IPS DF 4.7 (cell line): ENCODE data around the gene NBEAL1.
"Not testable (repeated sequence)": the region's sequence is repeated elsewhere in the genome, so short reads cannot be mapped to it uniquely, and the experiment has no call there.

Source experiments
- DNase-seq: peaks from one replicate; pipeline ENCODE4 v3.0.0-alpha.2; 2013; ENCODE audit warnings: low spot score; ENCODE audit errors: extremely low read depth

The NBEAL1 gene

GRCh38 chr2:203014456-203015199, at the start of gene NBEAL1:
Gene NBEAL1 (plus strand): TSS chr2:203014875. CDS start chr2:203016385, 1,510 bp downstream.
- peak; percentile 90 for DNase-seq

- DNase-seq = peak; percentile 5
Observed at GRCh38 chr2:202965810-202966460, 48.7 kb upstream of the NBEAL1 start.

GRCh38 chr2:202969404-202969803, 45.3 kb upstream of the NBEAL1 start:
- not testable (repeated sequence) for DNase-seq

GRCh38 chr2:202976809-202977208, 37.9 kb upstream of the NBEAL1 start:
- no peak for DNase-seq

- DNase-seq = no peak
Observed at GRCh38 chr2:202982779-202983491, 31.7 kb upstream of the NBEAL1 start.

GRCh38 chr2:202989749-202990148, 24.9 kb upstream of the NBEAL1 start:
- no peak for DNase-seq

- DNase-seq = no peak
Observed at GRCh38 chr2:202990501-202990900, 24.2 kb upstream of the NBEAL1 start.

GRCh38 chr2:202997113-202997512, 17.6 kb upstream of the NBEAL1 start:
- DNase-seq = not testable (repeated sequence)

GRCh38 chr2:203002054-203002821, 12.4 kb upstream of the NBEAL1 start:
- no peak for DNase-seq

- DNase-seq = no peak
Observed at GRCh38 chr2:203003716-203004115, 11.0 kb upstream of the NBEAL1 start.

- DNase-seq = no peak
Observed at GRCh38 chr2:203016716-203017115, 2.0 kb downstream of the NBEAL1 start.

- DNase-seq = no peak
Observed at GRCh38 chr2:203018181-203018580, 3.5 kb downstream of the NBEAL1 start.

GRCh38 chr2:203019142-203019541, 4.5 kb downstream of the NBEAL1 start:
- DNase-seq = no peak

- no peak for DNase-seq
Observed at GRCh38 chr2:203021991-203022390, 7.3 kb downstream of the NBEAL1 start.

GRCh38 chr2:203022751-203023150, 8.1 kb downstream of the NBEAL1 start:
- no peak for DNase-seq

GRCh38 chr2:203025592-203025991, 10.9 kb downstream of the NBEAL1 start:
- no peak for DNase-seq

GRCh38 chr2:203030545-203030944, 15.9 kb downstream of the NBEAL1 start:
- no peak for DNase-seq

GRCh38 chr2:203030991-203031390, 16.3 kb downstream of the NBEAL1 start:
- DNase-seq = no peak

GRCh38 chr2:203033395-203033794, 18.7 kb downstream of the NBEAL1 start:
- DNase-seq = no peak

GRCh38 chr2:203035879-203036470, 21.3 kb downstream of the NBEAL1 start:
- no peak for DNase-seq

GRCh38 chr2:203037026-203037425, 22.4 kb downstream of the NBEAL1 start:
- no peak for DNase-seq
